HepG2 (cell line): ENCODE data around the gene ID3. TPM values are rescaled to one million over a fixed set of nuclear protein-coding genes. Genes with fewer than 3 reads are reported as not detected.
A peak's percentile ranks its signal among the peaks of the same experiment; 100 is the strongest.

ENCODE experiments used
- AHR ChIP-seq: IDR thresholded peaks from 2 replicates; pipeline ENCODE4 v1.6.1; 2018; ENCODE audit warnings: missing genetic modification reagents, missing compliant biosample characterization
- ASH2L ChIP-seq: fragments of 300-600, 200-600 bp; sonication (generic); IDR thresholded peaks from 2 replicates; pipeline ENCODE4 v1.7.0; 2017; ENCODE audit warnings: low read depth, mild to moderate bottlenecking, moderate library complexity, mixed read lengths, low read length; ENCODE audit not compliant: insufficient read length
- ATF7-NPFF ChIP-seq: sonication (generic); formaldehyde crosslinking; IDR thresholded peaks from 2 replicates; pipeline ENCODE4 v1.8.1; 2023; ENCODE audit warnings: mild to moderate bottlenecking, low read depth, missing genetic modification reagents, moderate library complexity
- EHMT2 ChIP-seq: fragments of 200-600 bp; sonication (generic); IDR thresholded peaks from 2 replicates; pipeline ENCODE4 v1.7.0; 2017; ENCODE audit warnings: antibody characterized with exemption, low read depth, low read length, borderline replicate concordance
- GATAD2A ChIP-seq: IDR thresholded peaks from 2 replicates; pipeline ENCODE4 v1.6.1; 2016
- HOXA9 ChIP-seq: sonication (generic); formaldehyde crosslinking; IDR thresholded peaks from 2 replicates; pipeline ENCODE4 v1.8.1; 2022; ENCODE audit warnings: missing genetic modification reagents, mild to moderate bottlenecking, moderate library complexity, borderline replicate concordance
- ISL2 ChIP-seq: sonication (generic); formaldehyde crosslinking; IDR thresholded peaks from 2 replicates; pipeline ENCODE4 v1.5.0; 2020; ENCODE audit warnings: missing genetic modification reagents
- KDM6A ChIP-seq: IDR thresholded peaks from 2 replicates; pipeline ENCODE4 v1.6.1; 2016; ENCODE audit warnings: low read depth
- NCOA2 ChIP-seq: sonication (generic); formaldehyde crosslinking; IDR thresholded peaks from 2 replicates; pipeline ENCODE4 v1.8.0; 2022; ENCODE audit warnings: inconsistent platforms
- ZNF253 ChIP-seq: sonication (generic); formaldehyde crosslinking; IDR thresholded peaks from 2 replicates; pipeline ENCODE4 v1.8.0; 2022; ENCODE audit warnings: mild to moderate bottlenecking, missing genetic modification reagents, borderline replicate concordance
- polyA plus RNA-seq, 8 experiments: library from polyadenylated mRNA; depleted of rRNA in 3 of 8; stranded (reverse) in 7 of 8; unstranded in 1 of 8; fragments of >200 nt; fragmentation: Illumina TruSeq in 4 of 8; extraction: Trizol in 4 of 8; gene quantifications; 2 replicates each; pipeline versions ENCODE4 v1.2.1 to v1.2.3, GENCODE V29; 2011 to 2016; ENCODE audit warnings: low read depth in 4 of 8, missing spikeins in 1 of 8, mixed read lengths in 1 of 8; ENCODE audit not compliant: insufficient read depth in 1 of 8
- total RNA-seq, 5 experiments: library from RNA; depleted of rRNA; stranded (reverse); fragments of >200 nt; fragmentation: Illumina TruSeq; extraction: Trizol; gene quantifications; 2 replicates each; pipeline ENCODE4 v1.2.3, GENCODE V29; 2016; ENCODE audit warnings: low read depth in 1 of 5
- TF ChIP-seq, protein P1 (sequence below): sonication (generic); formaldehyde crosslinking; IDR thresholded peaks from 2 replicates; pipeline ENCODE4 v1.4.0; 2020; ENCODE audit warnings: mild to moderate bottlenecking, missing genetic modification reagents, borderline replicate concordance
- TF ChIP-seq, protein P2 (sequence below): sonication (generic); formaldehyde crosslinking; IDR thresholded peaks from 2 replicates; pipeline ENCODE4 v1.5.0; 2020; ENCODE audit warnings: missing genetic modification reagents
- TF ChIP-seq, protein P3 (sequence below): sonication (generic); formaldehyde crosslinking; IDR thresholded peaks from 2 replicates; pipeline ENCODE4 v1.4.0; 2020; ENCODE audit warnings: missing genetic modification reagents, borderline replicate concordance
- TF ChIP-seq, protein P4 (sequence below): sonication (generic); formaldehyde crosslinking; IDR thresholded peaks from 2 replicates; pipeline ENCODE4 v1.4.0; 2020; ENCODE audit warnings: missing genetic modification reagents

The ID3 gene
- total and polyA plus RNA-seq, 2 of the 13 experiments (the other 11 are each of a cell fraction or from before 2014, with no cell fraction given): 64.8 to 115 TPM

DNA sequence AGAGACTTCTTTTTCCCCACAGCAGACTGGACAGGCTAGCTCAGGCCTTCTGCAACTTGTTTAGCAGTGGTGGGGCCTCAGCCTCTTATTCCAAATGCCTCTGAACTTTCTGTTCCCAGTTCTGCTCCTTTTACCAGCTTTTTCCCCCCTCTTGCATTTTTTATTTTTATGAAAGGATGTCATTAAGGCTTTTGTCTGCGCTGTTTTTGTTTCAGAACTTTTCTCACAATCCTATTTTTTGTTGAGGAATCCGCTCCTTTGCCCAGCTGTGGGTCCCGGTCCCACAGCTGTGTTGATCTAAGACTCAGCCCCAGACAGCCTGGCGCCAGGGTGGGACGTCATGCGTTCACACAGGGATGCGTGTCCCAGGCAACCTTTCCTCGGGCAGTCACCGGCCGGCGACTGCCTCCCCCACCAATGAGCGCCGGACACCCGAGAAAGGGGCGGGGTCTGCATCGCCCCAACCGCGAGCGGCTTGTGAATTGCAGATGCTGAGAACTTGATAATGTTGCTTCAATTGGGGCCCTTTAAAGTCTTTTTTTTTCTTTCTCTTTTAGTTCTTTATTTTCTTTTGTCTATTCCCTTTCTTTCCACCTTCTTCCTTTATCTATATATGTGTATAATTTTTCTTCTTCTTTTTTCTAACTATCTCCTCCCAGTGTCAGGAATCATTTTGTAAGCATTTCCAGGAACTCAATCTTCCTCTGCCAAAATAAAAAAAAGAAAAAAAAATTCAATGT, 3.0 kb upstream of the ID3 start (continued):
- TF ChIP-seq, protein P1, sequence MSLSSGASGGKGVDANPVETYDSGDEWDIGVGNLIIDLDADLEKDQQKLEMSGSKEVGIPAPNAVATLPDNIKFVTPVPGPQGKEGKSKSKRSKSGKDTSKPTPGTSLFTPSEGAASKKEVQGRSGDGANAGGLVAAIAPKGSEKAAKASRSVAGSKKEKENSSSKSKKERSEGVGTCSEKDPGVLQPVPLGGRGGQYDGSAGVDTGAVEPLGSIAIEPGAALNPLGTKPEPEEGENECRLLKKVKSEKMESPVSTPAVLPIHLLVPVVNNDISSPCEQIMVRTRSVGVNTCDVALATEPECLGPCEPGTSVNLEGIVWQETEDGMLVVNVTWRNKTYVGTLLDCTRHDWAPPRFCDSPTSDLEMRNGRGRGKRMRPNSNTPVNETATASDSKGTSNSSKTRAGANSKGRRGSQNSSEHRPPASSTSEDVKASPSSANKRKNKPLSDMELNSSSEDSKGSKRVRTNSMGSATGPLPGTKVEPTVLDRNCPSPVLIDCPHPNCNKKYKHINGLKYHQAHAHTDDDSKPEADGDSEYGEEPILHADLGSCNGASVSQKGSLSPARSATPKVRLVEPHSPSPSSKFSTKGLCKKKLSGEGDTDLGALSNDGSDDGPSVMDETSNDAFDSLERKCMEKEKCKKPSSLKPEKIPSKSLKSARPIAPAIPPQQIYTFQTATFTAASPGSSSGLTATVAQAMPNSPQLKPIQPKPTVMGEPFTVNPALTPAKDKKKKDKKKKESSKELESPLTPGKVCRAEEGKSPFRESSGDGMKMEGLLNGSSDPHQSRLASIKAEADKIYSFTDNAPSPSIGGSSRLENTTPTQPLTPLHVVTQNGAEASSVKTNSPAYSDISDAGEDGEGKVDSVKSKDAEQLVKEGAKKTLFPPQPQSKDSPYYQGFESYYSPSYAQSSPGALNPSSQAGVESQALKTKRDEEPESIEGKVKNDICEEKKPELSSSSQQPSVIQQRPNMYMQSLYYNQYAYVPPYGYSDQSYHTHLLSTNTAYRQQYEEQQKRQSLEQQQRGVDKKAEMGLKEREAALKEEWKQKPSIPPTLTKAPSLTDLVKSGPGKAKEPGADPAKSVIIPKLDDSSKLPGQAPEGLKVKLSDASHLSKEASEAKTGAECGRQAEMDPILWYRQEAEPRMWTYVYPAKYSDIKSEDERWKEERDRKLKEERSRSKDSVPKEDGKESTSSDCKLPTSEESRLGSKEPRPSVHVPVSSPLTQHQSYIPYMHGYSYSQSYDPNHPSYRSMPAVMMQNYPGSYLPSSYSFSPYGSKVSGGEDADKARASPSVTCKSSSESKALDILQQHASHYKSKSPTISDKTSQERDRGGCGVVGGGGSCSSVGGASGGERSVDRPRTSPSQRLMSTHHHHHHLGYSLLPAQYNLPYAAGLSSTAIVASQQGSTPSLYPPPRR: peak; percentile 65; the same call in 1 of the 2 replicates
- TF ChIP-seq ATF7-NPFF (CRISPR knock-in tag) (no peak), AHR (CRISPR knock-in tag) (0 out of 2 replicates have a peak, but pooled peaks have one; percentile 71), KDM6A (CRISPR knock-in tag) (0 out of 2 replicates have a peak, but pooled peaks have one; percentile 47), GATAD2A (CRISPR knock-in tag) (peak; percentile 82), ASH2L (peak; percentile 81), EHMT2 (no peak), ISL2 (CRISPR knock-in tag) (peak; percentile 76), ZNF253 (CRISPR knock-in tag) (no peak), HOXA9 (CRISPR knock-in tag) (no peak), NCOA2 (CRISPR knock-in tag) (peak; percentile 91)
- TF ChIP-seq, protein P2, sequence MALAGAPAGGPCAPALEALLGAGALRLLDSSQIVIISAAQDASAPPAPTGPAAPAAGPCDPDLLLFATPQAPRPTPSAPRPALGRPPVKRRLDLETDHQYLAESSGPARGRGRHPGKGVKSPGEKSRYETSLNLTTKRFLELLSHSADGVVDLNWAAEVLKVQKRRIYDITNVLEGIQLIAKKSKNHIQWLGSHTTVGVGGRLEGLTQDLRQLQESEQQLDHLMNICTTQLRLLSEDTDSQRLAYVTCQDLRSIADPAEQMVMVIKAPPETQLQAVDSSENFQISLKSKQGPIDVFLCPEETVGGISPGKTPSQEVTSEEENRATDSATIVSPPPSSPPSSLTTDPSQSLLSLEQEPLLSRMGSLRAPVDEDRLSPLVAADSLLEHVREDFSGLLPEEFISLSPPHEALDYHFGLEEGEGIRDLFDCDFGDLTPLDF (CRISPR knock-in tag): no peak
- TF ChIP-seq, protein P3, sequence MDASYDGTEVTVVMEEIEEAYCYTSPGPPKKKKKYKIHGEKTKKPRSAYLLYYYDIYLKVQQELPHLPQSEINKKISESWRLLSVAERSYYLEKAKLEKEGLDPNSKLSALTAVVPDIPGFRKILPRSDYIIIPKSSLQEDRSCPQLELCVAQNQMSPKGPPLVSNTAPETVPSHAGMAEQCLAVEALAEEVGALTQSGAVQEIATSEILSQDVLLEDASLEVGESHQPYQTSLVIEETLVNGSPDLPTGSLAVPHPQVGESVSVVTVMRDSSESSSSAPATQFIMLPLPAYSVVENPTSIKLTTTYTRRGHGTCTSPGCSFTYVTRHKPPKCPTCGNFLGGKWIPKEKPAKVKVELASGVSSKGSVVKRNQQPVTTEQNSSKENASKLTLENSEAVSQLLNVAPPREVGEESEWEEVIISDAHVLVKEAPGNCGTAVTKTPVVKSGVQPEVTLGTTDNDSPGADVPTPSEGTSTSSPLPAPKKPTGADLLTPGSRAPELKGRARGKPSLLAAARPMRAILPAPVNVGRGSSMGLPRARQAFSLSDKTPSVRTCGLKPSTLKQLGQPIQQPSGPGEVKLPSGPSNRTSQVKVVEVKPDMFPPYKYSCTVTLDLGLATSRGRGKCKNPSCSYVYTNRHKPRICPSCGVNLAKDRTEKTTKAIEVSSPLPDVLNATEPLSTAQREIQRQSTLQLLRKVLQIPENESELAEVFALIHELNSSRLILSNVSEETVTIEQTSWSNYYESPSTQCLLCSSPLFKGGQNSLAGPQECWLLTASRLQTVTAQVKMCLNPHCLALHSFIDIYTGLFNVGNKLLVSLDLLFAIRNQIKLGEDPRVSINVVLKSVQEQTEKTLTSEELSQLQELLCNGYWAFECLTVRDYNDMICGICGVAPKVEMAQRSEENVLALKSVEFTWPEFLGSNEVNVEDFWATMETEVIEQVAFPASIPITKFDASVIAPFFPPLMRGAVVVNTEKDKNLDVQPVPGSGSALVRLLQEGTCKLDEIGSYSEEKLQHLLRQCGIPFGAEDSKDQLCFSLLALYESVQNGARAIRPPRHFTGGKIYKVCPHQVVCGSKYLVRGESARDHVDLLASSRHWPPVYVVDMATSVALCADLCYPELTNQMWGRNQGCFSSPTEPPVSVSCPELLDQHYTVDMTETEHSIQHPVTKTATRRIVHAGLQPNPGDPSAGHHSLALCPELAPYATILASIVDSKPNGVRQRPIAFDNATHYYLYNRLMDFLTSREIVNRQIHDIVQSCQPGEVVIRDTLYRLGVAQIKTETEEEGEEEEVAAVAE (CRISPR knock-in tag): peak; percentile 31; the same call in 1 of the 2 replicates
- TF ChIP-seq, protein P4, sequence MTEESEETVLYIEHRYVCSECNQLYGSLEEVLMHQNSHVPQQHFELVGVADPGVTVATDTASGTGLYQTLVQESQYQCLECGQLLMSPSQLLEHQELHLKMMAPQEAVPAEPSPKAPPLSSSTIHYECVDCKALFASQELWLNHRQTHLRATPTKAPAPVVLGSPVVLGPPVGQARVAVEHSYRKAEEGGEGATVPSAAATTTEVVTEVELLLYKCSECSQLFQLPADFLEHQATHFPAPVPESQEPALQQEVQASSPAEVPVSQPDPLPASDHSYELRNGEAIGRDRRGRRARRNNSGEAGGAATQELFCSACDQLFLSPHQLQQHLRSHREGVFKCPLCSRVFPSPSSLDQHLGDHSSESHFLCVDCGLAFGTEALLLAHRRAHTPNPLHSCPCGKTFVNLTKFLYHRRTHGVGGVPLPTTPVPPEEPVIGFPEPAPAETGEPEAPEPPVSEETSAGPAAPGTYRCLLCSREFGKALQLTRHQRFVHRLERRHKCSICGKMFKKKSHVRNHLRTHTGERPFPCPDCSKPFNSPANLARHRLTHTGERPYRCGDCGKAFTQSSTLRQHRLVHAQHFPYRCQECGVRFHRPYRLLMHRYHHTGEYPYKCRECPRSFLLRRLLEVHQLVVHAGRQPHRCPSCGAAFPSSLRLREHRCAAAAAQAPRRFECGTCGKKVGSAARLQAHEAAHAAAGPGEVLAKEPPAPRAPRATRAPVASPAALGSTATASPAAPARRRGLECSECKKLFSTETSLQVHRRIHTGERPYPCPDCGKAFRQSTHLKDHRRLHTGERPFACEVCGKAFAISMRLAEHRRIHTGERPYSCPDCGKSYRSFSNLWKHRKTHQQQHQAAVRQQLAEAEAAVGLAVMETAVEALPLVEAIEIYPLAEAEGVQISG: peak; percentile 50; the same call in 1 of the 2 replicates
